Measurements from ENCODE around the gene CDK5RAP1.

The CDK5RAP1 gene

DNA sequence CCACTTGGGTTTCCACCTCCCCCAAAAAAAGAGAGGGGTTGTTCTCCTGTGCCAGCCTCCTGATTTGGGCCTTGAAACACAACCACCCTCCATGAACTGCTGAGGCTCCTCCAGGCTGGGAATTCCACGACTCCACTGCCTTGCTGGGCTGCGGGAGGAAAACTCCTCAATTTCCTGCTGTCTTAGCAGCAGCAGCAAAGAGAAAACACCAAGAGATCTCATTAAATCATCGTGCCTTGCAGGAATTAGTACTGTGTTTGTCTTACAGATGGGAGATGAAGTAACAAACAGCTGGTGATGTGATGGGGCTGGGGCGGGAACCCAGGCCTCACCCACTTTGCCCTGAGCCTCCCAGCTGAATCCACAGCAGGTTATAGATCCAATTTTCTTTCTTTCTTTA, 89.3 kb downstream of the CDK5RAP1 start:
- no peak overlapping the region for H3K4me3 ChIP-seq (ENCODE audit: control insufficient read depth in 1 of 7, extremely low read depth in 1 of 7, insufficient read depth in 4 of 7, low read depth in 2 of 7, low read length in 6 of 7)
- ChIA-PET CTCF (no interaction called here), POLR2A (no interaction called here)
- no peak overlapping the region for H3K27ac ChIP-seq (ENCODE audit: insufficient read depth in 1 of 2, low read depth in 1 of 2, low read length in 2 of 2, poor library complexity in 1 of 2, severe bottlenecking in 2 of 2)
- no peaks in the 10 kb centered on the region for H3K27me3 ChIP-seq (replicated peaks in 2 of 5; ENCODE audit: control insufficient read depth in 4 of 5, insufficient read depth in 5 of 5, low read length in 4 of 5)
- no peaks in the 10 kb centered on the region for H3K4me1 ChIP-seq (ENCODE audit: control extremely low read depth in 1 of 4, control insufficient read depth in 4 of 4, insufficient read depth in 4 of 4, low read length in 3 of 4)
- DNase-seq, result no peak
- no peaks in the 10 kb centered on the region for H3K9me3 ChIP-seq (ENCODE audit: control extremely low read depth in 1 of 5, control insufficient read depth in 4 of 5, insufficient read depth in 2 of 5, low read depth in 1 of 5, low read length in 4 of 5)
- no peaks in the 10 kb centered on the region for H3K36me3 ChIP-seq (ENCODE audit: control insufficient read depth in 4 of 4, insufficient read depth in 4 of 4, low read length in 3 of 4)
- WGBS (ENCODE audit: insufficient coverage), result 88% methylated on average over 3 of the region's 4 CpGs

DNA sequence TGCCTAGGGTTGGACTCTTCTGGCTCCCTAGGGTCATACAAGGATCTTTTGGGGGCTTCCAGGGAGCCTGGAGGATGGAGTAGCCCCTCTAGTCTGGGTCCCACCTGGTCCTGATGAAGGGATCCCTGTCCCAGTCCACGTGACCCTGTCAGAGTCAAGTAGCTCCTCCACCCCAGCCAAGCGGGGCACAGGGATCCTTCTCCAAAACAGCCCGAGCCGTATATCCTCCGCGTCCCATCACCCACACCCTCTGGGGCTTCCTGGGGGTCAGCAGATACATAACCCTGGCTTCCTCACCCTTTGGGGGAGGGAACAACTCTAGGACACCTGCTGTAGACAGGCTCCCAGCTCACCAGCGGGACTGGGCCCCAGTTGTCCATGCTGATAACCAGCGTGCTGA, 90.3 kb downstream of the CDK5RAP1 start:
- Histone ChIP-seq H3K27me3 (replicated peaks in 2 of 5; ENCODE audit: control insufficient read depth in 4 of 5, insufficient read depth in 5 of 5, low read length in 4 of 5) (no peaks in the 10 kb centered on the region), H3K4me1 (ENCODE audit: control extremely low read depth in 1 of 4, control insufficient read depth in 4 of 4, insufficient read depth in 4 of 4, low read length in 3 of 4) (no peaks in the 10 kb centered on the region), H3K36me3 (ENCODE audit: control insufficient read depth in 4 of 4, insufficient read depth in 4 of 4, low read length in 3 of 4) (no peaks in the 10 kb centered on the region), H3K9me3 (ENCODE audit: control extremely low read depth in 1 of 5, control insufficient read depth in 4 of 5, insufficient read depth in 2 of 5, low read depth in 1 of 5, low read length in 4 of 5) (no peaks in the 10 kb centered on the region), H3K4me3 (ENCODE audit: control insufficient read depth in 1 of 7, extremely low read depth in 1 of 7, insufficient read depth in 4 of 7, low read depth in 2 of 7, low read length in 6 of 7) (no peak overlapping the region), H3K27ac (ENCODE audit: insufficient read depth in 1 of 2, low read depth in 1 of 2, low read length in 2 of 2, poor library complexity in 1 of 2, severe bottlenecking in 2 of 2) (no peak overlapping the region)
- no peak for DNase-seq
- 91% methylated on average over 7 of the region's 8 CpGs for WGBS (ENCODE audit: insufficient coverage)
- CTCF ChIA-PET, result interaction anchor here (1.0 kb wide), 1 partner anchor 11 kb away, joined by 6 read pairs; no protein-coding TSS in a partner anchor
- POLR2A ChIA-PET, result no interaction called here

DNA sequence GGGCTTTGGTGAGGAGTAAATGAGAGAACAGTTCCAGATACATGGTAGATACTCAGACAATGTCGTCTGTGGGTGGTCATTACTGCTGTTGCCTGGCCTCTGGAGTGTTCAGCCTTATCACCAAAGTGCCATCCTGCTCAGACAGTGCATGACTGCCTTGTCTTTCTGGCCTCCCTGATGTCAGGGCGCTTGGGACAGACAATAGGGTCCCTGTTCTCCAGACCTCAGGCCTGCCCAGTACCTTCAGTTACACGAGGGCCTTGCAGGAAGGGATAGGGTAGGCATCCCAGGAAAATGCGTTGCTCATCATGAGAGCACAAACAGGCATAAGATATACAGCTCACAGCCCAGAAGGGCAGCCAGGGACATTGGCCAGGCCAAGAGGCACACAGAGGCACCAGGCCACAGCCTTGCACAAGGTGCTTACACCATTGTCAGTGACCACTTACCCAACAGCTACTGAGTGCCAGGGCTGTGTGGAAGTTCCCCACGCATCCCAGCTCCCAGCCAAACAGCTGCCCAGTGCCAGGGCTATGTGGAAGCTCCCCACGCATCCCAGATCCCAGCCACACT, 90.9 kb downstream of the CDK5RAP1 start:
- Histone ChIP-seq H3K27me3 (replicated peaks in 2 of 5; ENCODE audit: control insufficient read depth in 4 of 5, insufficient read depth in 5 of 5, low read length in 4 of 5) (no peaks in the 10 kb centered on the region), H3K4me3 (ENCODE audit: control insufficient read depth in 1 of 7, extremely low read depth in 1 of 7, insufficient read depth in 4 of 7, low read depth in 2 of 7, low read length in 6 of 7) (no peak overlapping the region), H3K9me3 (ENCODE audit: control extremely low read depth in 1 of 5, control insufficient read depth in 4 of 5, insufficient read depth in 2 of 5, low read depth in 1 of 5, low read length in 4 of 5) (no peaks in the 10 kb centered on the region), H3K4me1 (ENCODE audit: control extremely low read depth in 1 of 4, control insufficient read depth in 4 of 4, insufficient read depth in 4 of 4, low read length in 3 of 4) (no peaks in the 10 kb centered on the region), H3K36me3 (ENCODE audit: control insufficient read depth in 4 of 4, insufficient read depth in 4 of 4, low read length in 3 of 4) (no peaks in the 10 kb centered on the region), H3K27ac (ENCODE audit: insufficient read depth in 1 of 2, low read depth in 1 of 2, low read length in 2 of 2, poor library complexity in 1 of 2, severe bottlenecking in 2 of 2) (no peak overlapping the region)
- 93% methylated on average over 6 of the region's 6 CpGs for WGBS (ENCODE audit: insufficient coverage)
- no peak for DNase-seq
- ChIA-PET POLR2A (no interaction called here), CTCF (interaction anchor here (1.0 kb wide), 1 partner anchor 10 kb away, joined by 6 read pairs; no protein-coding TSS in a partner anchor)

- WGBS (ENCODE audit: insufficient coverage), result no CpG with 5 or more reads among the region's 2 CpGs
- no peak for DNase-seq
- ChIA-PET CTCF (no interaction called here), POLR2A (no interaction called here)
- Histone ChIP-seq H3K36me3 (ENCODE audit: control insufficient read depth in 4 of 4, insufficient read depth in 4 of 4, low read length in 3 of 4) (no peaks in the 10 kb centered on the region), H3K27ac (ENCODE audit: insufficient read depth in 1 of 2, low read depth in 1 of 2, low read length in 2 of 2, poor library complexity in 1 of 2, severe bottlenecking in 2 of 2) (no peak overlapping the region), H3K27me3 (replicated peaks in 2 of 5; ENCODE audit: control insufficient read depth in 4 of 5, insufficient read depth in 5 of 5, low read length in 4 of 5) (no peaks in the 10 kb centered on the region), H3K4me3 (ENCODE audit: control insufficient read depth in 1 of 7, extremely low read depth in 1 of 7, insufficient read depth in 4 of 7, low read depth in 2 of 7, low read length in 6 of 7) (no peak overlapping the region), H3K4me1 (ENCODE audit: control extremely low read depth in 1 of 4, control insufficient read depth in 4 of 4, insufficient read depth in 4 of 4, low read length in 3 of 4) (no peaks in the 10 kb centered on the region), H3K9me3 (ENCODE audit: control extremely low read depth in 1 of 5, control insufficient read depth in 4 of 5, insufficient read depth in 2 of 5, low read depth in 1 of 5, low read length in 4 of 5) (no peaks in the 10 kb centered on the region)
These were observed 91.7 kb downstream of the CDK5RAP1 start for GRCh38 chr20:33309631-33310030.
